NCI-H2029 treated with DMSO at 0.1 percent for 48 hours (cell line): Measurements from ENCODE around the gene F2R.
"Not testable (repeated sequence)": the region's sequence is repeated elsewhere in the genome, so short reads cannot be mapped to it uniquely, and the experiment has no call there.

Source experiments
- DNase-seq: peaks from one replicate; lab custom pipeline; 2025; lab: John Stamatoyannopoulos, UW

The F2R gene

GRCh38 chr5:76757049-76757448 lies 41.1 kb downstream of the F2R start:
- no peak for DNase-seq

- DNase-seq = not testable (repeated sequence)
Measured at GRCh38 chr5:76761118-76761517, 45.2 kb downstream of the F2R start.

GRCh38 chr5:76762484-76762883 lies 46.6 kb downstream of the F2R start:
- DNase-seq = no peak

DNA sequence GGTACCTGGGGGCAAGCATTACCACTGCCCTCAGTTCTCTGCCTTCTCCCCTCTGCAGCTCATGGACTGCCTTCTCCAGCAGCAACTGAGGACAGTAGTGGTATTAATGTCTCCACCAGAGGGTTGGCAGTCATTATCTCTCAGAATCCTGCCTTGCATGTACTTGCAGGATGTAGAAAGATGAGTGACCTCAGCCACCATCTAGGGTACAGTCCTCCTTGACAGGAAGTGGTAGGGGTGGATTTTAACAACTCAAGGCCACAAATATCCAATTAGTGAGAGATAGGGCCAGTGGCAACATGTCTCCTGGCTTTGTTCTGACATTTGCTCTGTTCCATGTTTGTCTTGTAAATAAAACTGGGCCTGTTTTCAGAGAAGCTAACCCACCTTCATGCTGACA lies 47.2 kb downstream of the F2R start:
- no peak for DNase-seq

GRCh38 chr5:76764374-76764773 lies 48.4 kb downstream of the F2R start:
- DNase-seq = no peak

DNA sequence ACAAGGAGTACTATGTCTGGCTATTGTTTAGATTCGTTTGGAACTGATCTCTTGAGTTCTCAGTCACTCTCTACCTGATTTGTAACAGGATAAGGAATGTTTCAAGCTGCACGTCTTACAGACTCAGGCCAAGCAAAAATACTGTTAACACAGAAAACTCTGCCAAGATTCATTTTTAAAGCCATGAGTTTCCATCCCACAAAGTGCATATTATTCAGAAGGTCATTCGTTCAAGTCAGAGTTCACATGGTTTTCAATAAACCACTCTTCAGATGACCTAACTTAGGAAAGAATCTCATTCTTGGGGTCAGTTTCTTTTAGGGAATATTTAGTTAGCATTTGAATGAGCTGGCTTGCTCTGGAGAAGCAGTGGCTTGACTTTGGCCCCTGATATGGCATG lies 49.3 kb downstream of the F2R start:
- DNase-seq = no peak

GRCh38 chr5:76766746-76767145 lies 50.8 kb downstream of the F2R start:
- no peak for DNase-seq

GRCh38 chr5:76771041-76771440 lies 55.1 kb downstream of the F2R start:
- not testable (repeated sequence) for DNase-seq

GRCh38 chr5:76771705-76772405 lies 55.9 kb downstream of the F2R start:
- no peak for DNase-seq

GRCh38 chr5:76775921-76776320 lies 60.0 kb downstream of the F2R start:
- DNase-seq = no peak

- DNase-seq = no peak
Measured at GRCh38 chr5:76776391-76776790, 60.5 kb downstream of the F2R start.

DNA sequence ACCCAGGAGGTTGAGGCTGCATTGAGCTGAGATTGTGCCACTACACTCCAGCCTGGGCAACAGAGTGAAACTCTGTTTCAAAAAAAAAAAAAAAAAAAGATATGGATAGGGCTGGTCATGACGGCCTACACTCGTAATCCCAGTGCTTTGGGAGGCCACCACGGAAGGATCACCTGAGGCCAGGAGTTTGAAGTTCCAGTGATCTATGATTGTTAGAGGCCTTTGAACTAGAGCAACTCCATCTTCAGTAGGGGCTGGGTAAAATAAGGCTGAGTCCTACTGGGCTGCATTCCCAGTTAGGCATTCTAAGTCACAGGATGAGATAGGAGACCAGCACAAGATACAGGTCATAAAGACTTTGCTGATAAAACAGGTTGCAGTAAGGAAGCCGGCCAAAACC lies 64.7 kb downstream of the F2R start:
- DNase-seq = not testable (repeated sequence)

GRCh38 chr5:76781775-76782174 lies 65.8 kb downstream of the F2R start:
- no peak for DNase-seq

DNA sequence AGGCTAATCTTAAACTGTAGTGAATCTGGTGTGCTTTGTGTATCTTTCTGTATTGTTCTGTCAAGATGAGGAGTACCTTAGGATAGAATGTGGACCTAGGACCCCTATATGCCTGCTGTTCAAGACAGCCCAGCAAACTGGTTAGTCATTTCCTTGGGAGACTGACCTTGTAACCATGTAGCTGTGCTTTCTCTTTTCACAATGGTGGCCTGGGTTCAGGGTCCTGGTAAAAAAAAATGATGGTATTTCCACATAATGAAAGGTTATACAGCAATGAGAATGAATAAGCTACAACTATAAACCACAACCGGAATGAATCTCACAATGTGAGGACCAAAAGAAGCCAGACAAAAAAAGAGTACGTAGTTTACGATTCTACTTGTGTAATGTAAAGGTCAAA lies 66.5 kb downstream of the F2R start:
- DNase-seq = no peak
